ENCODE measurements around the gene APBA2.

The APBA2 gene

GRCh38 chr15:28935316-28935715 is 49.5 kb downstream of the APBA2 start:
- DNase-seq (ENCODE audit: low read depth in 2 of 2) = peak in 1 of 2 donors; percentile 35

- no peak for DNase-seq (ENCODE audit: low read depth in 2 of 2)
These were observed 50.3 kb downstream of the APBA2 start for GRCh38 chr15:28936081-28936480.

- no peak for DNase-seq (ENCODE audit: low read depth in 2 of 2)
These were observed 50.7 kb downstream of the APBA2 start for GRCh38 chr15:28936481-28936881.

- no peak for DNase-seq (ENCODE audit: low read depth in 2 of 2)
These were observed 51.5 kb downstream of the APBA2 start for GRCh38 chr15:28937271-28937670.

GRCh38 chr15:28942046-28942445 is 56.3 kb downstream of the APBA2 start:
- no peak for DNase-seq (ENCODE audit: low read depth in 2 of 2)

GRCh38 chr15:28942571-28942970 is 56.8 kb downstream of the APBA2 start:
- DNase-seq (ENCODE audit: low read depth in 2 of 2) = no peak

GRCh38 chr15:28943146-28943545 is 57.4 kb downstream of the APBA2 start:
- no peak for DNase-seq (ENCODE audit: low read depth in 2 of 2)

- no peak for DNase-seq (ENCODE audit: low read depth in 2 of 2)
These were observed 57.9 kb downstream of the APBA2 start for GRCh38 chr15:28943611-28944230.

- DNase-seq (ENCODE audit: low read depth in 2 of 2) = no peak
These were observed 58.5 kb downstream of the APBA2 start for GRCh38 chr15:28944286-28944685.

- DNase-seq (ENCODE audit: low read depth in 2 of 2) = no peak
These were observed 59.0 kb downstream of the APBA2 start for GRCh38 chr15:28944696-28945300.

GRCh38 chr15:28945626-28946230 is 60.0 kb downstream of the APBA2 start:
- no peak for DNase-seq (ENCODE audit: low read depth in 2 of 2)

GRCh38 chr15:28946803-28947202 is 61.0 kb downstream of the APBA2 start:
- DNase-seq (ENCODE audit: low read depth in 2 of 2) = no peak

- no peak for DNase-seq (ENCODE audit: low read depth in 2 of 2)
These were observed 61.5 kb downstream of the APBA2 start for GRCh38 chr15:28947221-28947674.

GRCh38 chr15:28948036-28948435 is 62.3 kb downstream of the APBA2 start:
- DNase-seq (ENCODE audit: low read depth in 2 of 2) = no peak

- no peak for DNase-seq (ENCODE audit: low read depth in 2 of 2)
These were observed 65.1 kb downstream of the APBA2 start for GRCh38 chr15:28950916-28951315.

GRCh38 chr15:28952666-28953491 is 67.1 kb downstream of the APBA2 start:
- no peak for DNase-seq (ENCODE audit: low read depth in 2 of 2)

GRCh38 chr15:28953573-28954195 is 67.9 kb downstream of the APBA2 start:
- no peak for DNase-seq (ENCODE audit: low read depth in 2 of 2)

GRCh38 chr15:28954466-28955159 is 68.8 kb downstream of the APBA2 start:
- no peak for DNase-seq (ENCODE audit: low read depth in 2 of 2)

GRCh38 chr15:28955160-28955992 is 69.6 kb downstream of the APBA2 start:
- no peak for DNase-seq (ENCODE audit: low read depth in 2 of 2)

- DNase-seq (ENCODE audit: low read depth in 2 of 2) = no peak
These were observed 70.2 kb downstream of the APBA2 start for GRCh38 chr15:28955993-28956421.

All from stimulated activated CD4-positive, alpha-beta T cell treated with anti-CD3 and anti-CD28 coated beads, Interleukin-15, amount 100 ng/mL, for 48 hours (primary cell).